Glomerular visceral epithelial cell (primary cell): ENCODE results near the gene KHSRP.
A peak's percentile ranks its signal among the peaks of the same experiment; 100 is the strongest.
"Not testable (repeated sequence)": the region's sequence is repeated elsewhere in the genome, so short reads cannot be mapped to it uniquely, and the experiment has no call there.

ENCODE experiments used
- DNase-seq: peaks from one replicate; pipeline ENCODE4 v3.0.0-alpha.2; 2016; ENCODE audit errors: extremely low spot score

KHSRP gene

DNA sequence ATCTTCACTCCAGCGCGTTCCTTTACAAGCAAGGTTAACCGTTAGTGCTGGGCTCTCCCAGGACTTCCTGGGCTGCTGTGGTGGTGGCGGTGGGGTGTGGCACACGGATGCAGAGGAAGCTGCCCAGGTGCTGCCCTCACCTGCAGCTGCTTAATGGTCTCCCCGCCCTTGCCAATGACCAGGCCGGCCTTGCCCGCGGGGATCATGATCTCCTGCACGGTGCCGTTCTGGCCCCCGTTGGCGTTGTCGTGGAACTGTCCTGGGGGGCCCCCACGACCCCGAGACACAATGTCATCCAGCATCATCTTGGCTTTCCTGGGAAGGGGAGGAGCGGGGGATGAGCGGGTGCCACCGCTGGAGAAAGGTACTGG lies 6.1 kb downstream of the KHSRP start:
- DNase-seq, result no peak

DNA sequence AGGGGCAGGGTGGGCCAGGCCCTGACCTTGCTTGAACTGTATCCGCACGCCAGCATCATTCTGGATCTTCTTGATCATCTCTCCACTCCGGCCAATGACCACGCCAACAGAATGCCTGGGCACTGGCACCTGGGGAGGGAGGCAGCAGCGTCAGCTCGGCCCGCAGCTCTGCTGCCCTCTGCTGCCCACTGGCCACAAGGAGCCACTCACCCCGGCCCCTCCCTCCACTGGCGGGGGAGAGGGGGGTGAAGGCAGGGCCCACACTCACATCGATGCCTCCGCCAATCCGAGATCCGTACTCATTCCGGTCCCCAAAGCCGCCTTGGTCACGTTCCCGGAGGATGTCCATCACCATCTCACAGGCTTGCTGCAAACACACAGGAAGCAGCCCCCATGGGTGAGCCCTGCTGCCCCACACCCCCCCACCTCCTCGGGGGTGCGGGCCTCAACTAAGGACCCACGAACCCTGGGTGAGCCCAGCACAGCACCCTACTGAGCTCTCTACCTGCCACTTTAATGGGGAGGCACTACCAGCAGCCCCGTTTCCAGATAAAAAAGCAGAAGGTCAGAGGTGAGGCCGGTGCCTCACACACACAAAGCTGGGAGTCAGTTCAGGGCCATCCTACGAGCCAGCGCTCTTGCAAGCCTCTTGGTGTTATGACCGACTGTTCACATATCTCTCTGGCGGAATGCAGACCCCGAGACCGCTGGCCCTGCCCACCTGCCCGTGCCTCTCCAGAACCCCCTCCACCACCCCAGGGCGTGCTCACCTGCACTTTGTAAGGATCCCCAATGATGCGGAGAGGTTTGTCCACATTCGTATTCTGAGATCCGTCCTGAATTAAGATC lies 6.7 kb downstream of the KHSRP start:
- DNase-seq, result peak; percentile 21

DNA sequence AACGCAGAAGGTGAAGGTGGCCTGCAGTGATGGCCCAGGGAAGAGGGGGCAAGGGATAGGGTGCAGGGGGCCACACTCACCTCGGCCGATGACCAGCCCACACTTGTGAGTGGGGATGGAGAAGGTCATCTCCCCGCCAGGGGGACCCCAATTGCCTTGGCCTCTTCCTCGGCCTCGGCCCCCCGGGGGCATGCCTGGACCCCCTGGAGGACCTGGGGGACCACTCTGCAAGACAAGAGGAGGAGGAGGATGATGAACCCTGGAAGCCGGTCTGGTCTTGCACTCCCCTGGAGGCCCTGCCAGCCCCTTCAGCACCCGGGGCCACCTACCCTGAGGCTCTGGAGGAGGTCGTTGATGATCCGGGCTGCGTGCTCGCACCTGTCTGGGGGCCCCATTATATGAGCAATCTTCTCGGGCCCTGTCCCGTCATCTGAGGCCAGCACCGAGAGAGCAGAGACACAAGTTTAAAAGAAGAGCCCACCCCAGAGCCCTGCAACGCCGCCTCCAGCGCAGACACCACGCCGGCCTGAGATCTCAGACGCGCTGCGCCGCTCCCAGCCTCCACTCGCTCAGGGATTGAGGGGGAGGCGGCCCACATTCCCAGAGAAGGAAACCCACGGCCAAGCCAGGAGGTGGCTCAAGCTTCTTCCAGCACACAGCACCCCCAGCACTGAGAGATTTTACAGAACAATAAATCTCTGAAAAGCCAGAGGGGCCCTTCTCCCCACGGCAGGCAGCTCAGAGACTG lies 7.8 kb downstream of the KHSRP start:
- no peak for DNase-seq

DNA sequence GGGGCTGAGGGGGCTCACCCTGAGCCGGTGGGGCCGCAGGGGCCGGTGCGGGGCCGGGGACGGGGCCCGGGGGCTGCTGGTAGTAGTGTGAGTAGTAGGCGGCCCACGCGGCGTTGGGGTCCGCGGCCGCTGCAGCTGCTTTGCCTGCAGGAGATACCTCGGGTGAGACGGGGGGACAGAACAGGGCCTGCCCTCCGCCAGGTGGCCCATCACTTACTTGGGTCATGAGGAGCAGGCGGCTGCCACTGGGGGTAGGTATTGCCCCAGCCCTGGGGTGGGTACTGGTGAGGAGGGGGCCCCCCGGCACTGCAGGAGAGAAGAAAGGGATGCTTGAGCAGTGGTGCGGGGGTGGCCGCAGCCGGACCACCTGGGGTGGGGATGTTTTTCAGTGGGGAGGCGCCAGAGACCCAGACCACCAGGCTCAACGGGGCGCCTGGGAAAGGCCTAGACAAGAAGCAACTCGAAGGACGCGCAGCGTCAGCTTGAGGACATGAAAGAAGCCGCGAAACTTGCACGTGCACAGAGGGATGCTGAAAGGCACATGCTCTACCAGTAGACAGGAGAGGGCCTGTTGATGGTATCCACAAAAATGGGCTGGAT lies 8.9 kb downstream of the KHSRP start:
- no peak for DNase-seq

DNA sequence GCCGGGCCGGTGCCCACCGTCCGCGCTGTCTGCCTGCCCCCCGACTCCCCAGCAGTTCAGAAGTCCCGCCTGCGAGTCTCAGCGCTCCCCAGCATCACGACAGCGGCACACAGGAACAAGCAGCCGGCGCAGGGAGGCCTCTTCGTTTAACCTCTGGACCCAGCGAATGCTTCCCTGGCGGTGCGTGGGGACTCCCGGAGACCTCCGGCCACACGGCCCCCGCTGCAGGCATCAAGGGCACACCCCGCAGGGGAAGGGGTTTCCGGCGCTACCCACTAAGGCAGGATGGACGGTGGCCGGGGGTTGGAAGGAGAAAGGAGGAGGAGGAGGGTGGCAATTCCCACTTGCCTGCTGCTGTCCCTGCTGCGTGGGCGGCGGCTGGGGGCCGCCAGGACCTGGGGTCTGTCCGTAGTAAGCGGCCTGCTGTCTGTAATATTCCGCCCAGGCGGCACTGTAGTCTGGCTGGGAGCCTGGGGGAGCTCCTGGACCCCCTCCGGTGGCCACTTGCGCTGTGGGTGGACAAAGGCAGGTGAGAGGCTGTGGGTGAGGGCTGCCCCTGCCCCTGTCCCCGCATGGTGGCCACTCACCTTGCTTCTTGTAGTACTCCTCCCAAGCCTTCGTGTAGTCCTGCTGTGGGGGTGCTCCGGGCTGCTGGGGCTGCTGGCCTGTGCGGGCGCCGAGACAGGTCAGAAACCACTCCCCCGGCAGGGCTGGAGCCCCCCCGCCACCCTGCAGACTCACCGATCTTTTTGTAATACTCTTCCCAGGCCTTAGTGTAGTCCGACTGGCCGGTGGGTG lies 9.6 kb downstream of the KHSRP start:
- no peak for DNase-seq

DNA sequence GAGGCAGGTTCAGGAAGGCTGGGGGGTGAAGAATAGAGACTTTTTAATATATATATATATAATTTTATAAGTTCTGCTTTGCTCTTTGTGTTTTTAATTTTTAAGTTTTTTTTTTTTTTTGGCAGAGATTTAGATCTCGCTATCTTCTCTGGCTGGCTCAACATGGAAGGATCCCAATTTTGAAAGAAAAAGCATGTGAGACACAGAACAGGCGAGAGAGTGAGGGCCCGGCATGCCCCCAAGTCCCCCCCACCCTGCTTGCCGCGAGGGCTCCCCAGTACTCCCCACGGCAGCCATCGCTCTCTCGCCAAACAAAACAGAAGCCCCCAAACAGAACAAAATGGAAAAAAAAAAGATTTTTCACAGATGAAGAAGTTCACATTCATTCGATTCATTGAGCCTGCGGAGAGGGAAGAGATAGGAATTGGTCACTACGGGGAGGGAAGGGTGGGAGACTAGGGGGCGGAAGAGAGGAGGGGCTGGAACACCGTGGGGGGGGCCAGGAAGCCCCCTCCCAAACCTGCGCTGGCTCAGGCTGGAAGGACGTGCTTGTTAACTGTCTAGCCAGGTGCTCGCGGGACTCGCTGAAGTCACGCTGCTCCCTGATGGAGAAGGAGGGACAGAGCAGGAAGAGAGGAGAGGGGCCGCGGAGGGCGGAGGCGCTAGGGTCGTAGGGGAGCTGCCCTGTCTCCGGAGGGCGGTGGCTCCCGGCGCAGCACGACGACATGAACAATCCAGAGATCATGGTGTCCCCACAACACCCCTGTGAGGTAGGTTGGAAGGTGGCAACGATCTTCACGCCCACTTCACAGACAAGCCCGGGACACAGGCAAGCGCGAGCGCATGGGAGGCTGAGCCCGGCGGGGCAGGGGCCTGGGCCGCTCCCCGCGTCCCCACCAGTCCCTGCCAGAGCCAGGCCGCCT lies 10.6 kb downstream of the KHSRP start:
- DNase-seq, result no peak

DNA sequence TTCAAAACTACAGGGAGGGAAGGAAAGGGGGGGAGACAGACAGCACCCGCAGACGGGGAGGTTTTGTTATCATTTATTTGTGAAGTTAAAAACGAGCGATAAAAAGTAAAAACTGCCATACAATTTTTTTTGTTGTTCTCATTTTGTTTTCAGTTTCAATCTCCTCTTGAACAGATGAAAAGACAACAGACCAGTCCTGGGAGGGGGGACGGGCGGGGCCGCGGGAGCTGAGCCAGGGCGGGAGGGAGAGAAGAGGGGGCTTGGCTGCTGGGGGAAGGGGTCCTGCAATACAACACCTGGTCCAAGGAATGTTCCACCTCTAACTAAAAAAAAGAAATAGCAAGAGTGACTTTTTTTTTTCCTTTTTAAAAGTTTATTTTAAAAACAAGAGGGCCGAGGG lies 11.3 kb downstream of the KHSRP start:
- DNase-seq, result no peak

DNA sequence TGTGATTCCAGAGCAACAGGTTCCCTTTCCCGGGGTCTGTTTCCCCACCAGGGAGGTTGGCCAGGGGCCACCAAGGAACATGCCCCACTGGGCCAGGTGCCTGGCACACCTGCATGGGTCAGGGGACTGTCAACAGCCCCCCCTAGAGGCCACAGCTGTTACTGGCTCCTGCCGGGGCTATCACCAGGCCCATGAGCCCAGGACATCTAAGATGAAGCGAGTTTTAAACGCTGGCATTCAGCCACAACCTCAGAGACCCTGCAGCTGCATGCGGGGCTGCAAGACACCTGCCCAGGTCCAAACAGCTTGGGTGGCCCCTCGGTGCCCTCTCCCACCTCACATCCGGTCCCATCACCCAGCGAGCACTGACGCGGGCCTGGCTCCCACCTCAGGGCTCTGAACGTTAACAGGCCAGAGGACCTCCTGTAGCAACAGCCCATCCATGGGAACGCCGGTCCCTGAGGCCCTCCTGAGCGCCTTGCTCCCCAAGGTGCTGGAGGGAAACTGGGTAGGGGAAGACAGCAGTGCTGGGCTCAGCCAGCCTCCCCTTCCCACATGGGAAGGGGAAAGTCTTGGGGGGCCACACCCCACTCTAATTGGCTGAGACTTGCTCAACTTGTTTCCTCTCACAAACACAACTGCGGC lies 12.0 kb downstream of the KHSRP start:
- peak; percentile 35 for DNase-seq

DNA sequence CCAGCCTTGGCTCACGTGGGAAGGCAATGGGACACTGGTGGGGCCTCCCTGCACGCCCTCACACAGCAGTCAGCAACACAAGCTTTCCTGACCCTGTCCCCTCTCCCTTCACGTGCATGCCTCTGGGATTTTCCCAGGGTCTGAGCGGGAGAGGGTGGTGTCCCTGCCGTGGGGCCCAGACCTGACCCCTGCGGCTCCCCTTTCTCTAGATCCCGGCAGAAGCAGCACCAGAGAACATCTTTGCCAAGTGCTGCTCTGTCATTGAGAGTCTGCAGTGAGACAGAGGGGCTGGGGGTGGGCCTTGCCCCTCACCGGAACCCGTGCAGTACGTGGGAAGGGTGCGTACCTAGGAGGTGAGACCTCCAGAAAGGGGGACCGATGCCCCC lies 12.6 kb downstream of the KHSRP start:
- DNase-seq, result no peak

DNA sequence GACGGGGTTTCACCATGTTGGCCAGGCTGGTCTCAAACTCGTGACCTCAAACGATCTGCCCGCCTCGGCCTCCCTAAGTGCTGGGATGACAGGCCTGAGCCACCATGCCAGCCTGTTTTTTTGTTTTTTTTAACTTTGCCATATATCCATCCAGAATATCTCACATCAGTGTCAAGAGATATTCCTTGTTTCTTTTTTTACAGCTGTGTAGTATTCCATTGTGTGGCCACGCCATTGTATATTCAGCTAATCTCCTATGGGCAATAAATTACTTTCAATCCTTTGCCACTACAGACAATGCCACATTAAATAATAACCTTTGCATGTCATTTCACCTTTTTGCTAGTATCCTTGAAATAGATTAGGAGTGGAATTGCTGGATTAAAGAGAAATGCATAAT lies 15.3 kb downstream of the KHSRP start:
- DNase-seq, result no peak

DNA sequence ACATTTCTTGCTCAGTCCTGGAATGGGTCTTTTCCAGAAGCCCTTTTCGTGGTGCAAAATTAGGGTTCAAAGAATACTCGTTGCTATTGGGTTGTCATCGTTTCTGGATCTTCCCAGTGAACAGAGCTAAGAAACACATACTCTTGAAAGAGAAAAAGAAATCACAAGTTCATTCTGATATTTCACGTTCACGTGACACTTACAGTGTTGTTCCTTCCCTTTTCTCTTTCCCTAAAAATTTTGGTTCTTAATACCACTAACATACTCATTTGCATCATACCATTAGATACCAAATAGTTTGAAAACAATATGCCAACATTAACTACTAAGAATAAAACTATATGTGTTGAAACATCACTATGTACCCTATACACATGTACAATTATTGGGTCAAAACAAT lies 18.2 kb downstream of the KHSRP start:
- no peak for DNase-seq

DNA sequence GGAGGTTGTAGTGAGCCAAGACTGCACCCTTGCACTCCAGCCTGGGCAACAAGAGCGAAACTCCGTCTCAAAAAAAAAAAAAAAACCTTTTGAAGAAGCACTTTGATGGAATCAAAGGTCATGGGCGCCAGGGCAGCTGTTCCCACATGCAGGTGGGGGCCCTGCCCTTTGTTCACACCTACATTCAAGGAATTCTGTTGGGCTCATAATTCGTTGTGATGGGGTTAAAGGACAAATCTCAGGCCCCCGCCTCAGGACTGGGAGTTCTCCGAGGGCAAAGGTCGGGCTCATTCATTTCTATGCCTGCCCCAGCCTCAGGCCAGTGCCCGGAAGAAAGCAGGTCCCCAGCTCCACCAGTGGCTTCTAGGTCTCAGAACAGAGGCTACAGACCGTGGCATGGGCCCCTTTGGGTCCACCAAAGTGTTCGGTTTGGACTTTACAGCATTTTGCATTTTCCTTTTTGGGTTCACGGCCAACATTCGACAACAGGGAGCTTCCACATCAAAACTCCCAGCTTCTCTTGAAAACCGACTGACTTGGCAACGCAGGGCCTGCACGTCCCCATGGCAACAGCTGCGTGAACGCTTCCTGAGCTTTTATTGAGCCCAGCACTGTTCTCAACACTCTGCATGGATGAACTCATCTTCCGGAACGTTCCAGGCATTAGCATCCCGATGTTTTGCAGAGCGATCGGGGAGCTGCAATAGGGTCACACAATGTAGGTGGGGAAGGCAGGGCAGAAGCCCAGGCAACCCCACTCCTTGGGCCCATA lies 21.6 kb downstream of the KHSRP start:
- DNase-seq, result no peak

DNA sequence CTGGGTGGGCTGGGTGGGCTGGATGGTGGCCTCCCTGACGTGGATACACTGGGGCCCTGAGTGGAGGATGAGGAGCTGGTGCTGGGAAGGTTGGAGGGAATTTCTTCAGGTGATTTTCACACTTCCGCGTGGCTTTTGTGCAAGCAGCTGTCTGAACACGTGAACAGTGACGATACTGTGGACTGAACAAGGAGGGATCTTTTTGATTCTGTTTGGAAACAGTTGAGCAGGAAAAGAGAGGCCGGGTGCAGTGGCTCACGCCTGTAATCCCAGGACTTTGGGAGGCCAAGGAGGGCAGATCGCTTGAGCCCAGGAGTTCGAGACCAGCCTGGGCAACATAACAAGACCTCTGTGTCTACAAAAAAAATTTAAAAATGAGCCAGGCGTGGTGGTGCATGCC lies 22.6 kb downstream of the KHSRP start:
- DNase-seq, result no peak

DNA sequence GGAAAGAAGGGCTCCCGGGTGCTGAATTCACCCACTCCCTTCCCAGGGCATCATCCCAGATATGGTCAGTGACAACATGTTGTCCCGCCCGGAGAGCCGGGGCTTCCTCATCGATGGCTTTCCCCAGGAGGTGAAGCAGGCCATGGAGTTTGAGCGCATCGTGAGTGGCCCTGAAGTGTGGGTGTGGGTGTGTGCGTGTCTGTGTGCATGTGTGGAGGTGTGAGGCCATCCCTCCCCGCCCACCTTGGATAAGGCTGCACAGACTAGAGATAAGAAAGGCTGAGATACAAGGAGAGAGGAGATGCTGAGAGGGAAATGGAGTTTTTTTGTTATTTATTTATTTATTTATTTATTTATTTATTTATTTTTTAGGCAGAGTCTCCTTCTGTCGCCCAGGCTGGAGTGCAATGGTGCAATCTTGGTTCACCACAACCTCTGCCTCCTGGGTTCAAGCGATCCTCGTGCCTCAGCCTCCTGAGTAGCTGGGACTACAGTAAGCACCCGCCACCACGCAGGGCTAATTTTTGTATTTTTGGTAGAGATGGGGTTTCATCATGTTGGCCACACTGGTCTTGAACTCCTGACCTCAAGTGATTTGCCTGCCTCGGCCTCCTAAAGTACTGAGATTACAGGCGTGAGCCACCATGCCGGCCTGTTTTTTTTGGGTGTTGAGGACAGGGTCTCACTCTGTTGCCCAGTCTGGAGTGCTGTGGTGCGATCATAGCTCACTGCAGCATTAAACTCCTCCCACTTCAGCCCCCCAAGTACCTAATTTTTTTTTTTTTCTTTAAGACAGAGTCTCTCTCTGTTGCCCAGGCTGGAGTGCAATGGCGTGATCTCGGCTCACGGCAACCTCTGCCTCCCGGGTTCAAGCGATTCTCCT lies 24.3 kb downstream of the KHSRP start:
- DNase-seq, result not testable (repeated sequence)

DNA sequence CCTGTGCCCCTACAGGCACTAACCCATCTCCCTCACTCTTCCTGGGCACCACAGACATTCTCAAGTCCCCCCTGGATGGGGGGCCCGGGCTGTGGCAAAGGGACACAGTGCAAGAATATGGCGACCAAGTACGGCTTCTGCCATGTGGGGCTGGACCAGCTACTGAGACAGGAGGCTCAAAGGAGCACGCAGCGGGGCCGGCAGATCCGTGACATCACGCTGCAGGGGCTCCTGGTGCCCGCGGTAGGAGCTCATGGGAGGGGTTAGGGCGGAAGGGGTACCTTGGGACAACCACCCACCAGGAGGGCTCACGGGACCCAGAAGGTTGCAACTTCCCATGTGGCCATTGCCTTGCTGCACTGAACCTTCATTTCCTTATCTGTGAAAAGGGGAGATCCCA lies 28.3 kb downstream of the KHSRP start:
- DNase-seq, result no peak

DNA sequence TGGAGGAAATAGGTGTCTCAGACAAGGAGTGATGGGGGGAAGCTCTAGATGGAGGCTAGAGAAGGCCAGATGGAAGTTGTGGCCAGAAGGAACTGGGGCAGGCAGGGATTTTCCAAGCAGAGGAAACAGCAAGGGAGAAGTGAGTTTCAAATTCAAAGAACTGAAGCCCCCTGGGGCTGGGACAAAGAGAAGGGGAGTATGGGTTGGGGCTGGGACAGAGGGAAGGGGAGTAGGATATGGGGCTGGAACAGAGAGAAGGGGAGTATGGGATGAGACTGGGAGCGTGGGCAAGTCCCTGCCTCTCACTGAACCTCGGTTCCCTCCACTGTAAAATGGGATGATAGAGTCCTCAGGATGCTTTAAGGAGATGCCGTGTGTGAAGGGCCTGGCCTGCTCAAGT lies 29.8 kb downstream of the KHSRP start:
- DNase-seq, result no peak

DNA sequence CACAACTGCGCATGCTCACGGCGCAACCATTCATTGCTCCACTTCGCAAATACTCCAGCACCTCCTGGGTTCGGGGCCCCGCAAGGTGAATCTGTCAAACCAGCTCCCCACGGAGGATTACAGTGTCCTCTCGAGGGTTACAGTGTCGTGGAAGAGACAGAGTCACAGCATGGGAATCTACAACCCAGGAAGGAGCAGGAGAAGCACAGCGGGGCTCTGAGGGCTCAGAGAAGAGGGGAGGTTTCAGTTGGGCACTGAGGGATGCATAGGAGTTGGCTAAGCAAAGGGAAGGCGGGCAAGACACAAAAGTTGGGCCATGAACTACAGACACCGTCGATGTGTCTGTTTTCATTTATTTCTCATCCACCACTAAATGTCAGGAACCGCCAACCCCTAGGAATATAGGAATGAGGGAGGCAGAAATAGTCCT lies 30.6 kb downstream of the KHSRP start:
- DNase-seq, result no peak

DNA sequence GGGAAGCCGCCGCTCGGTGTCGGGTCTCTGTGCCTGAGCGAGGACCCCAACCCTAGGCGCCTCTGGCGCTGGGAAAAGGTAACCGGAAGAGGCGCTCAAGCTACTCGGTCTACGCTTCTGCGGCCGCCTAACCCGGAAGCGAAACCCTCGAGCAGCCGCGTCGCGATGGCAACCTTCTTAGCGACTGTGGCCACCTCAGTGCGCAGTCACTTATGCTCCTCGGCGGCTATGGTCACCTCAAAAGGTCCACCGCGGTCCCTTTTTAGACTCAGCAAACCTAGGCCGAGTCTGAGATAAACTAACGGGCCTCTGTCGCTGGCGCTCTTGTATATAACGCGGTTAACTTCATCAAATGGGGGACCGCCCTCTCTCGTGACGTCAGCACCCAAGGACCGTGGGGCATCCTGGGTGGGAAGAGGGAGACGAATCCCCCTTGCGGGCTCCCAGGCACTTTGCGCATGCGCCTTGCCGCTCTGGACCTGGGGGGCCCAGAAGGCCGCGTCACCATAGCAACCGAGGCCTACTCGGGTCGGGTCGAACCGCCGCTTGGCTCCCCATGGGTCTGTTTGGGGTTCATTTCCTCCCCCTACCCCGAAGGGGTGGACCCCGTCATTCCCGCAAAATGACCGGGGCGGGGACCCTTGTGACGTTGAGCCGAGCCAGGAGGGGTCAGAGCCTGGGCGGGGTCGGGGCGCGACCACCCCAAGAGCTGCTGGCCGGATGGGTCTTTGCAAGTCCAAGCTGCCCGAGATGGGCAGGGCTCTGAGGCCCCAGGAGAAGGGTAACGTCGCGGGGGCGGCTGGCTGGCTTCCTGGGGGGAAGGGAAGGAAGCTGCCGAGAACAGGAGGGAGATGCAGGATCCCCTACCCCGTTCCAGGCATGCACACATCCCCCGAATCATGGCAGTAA lies 31.3 kb downstream of the KHSRP start, which contains the start of gene GTF2F1:
TSS of gene GTF2F1 (minus strand) at position 91 of the 909 bp plus-strand sequence. CDS start 169 bp downstream, outside the sequence.
- DNase-seq, result peak; percentile 95
